ENCODE results near the gene PRKCQ.

Gene PRKCQ

GRCh38 chr10:6379015-6379776 lies 200.9 kb downstream of the PRKCQ start:
- no peak for DNase-seq
